Stromal cell of bone marrow (primary cell): Measurements from ENCODE around the gene CMA1.
A peak's percentile ranks its signal among the peaks of the same experiment; 100 is the strongest.
"Not testable (repeated sequence)": the region's sequence is repeated elsewhere in the genome, so short reads cannot be mapped to it uniquely, and the experiment has no call there.

Experiments used
- DNase-seq: peaks from one replicate; pipeline ENCODE4 v3.0.0-alpha.2; 2012; ENCODE audit warnings: low read depth

Gene CMA1, protein sequence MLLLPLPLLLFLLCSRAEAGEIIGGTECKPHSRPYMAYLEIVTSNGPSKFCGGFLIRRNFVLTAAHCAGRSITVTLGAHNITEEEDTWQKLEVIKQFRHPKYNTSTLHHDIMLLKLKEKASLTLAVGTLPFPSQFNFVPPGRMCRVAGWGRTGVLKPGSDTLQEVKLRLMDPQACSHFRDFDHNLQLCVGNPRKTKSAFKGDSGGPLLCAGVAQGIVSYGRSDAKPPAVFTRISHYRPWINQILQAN

DNA sequence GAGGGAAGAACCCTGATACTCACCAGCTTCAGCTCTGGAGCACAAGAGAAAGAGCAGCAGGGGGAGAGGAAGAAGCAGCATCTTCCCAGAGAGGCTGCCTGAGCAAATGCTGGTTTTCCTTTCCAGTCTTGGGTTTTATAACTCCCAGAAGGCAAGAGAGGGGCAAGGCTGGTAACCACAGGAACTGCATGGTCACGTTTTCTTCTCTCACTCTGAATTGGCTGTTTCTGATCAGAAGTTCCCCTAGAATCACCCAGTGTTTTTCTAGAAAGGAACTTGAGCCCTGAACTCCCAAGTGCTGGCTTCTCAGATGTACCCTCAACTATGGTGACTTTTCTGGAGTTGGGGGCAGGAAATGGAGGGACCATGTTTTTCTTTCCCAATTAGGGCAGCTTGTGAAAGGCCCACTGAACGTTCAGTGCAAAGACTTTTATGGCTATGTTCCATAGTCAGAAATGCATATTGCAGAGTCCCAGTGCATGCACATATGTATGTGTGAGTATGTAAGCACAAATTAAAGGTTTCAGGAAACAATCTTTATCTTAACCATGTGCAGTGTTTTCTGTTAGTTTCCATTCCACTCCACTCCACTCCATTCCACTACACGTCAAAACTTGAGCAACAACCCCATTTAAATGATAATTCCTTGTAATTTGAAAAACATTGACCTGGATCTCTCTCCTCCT lies at the start of gene CMA1:
Gene CMA1 (minus strand): TSS at position 111 of the 686 bp plus-strand sequence. CDS start 30 bp downstream, at position 81.
- DNase-seq: no peak

DNA sequence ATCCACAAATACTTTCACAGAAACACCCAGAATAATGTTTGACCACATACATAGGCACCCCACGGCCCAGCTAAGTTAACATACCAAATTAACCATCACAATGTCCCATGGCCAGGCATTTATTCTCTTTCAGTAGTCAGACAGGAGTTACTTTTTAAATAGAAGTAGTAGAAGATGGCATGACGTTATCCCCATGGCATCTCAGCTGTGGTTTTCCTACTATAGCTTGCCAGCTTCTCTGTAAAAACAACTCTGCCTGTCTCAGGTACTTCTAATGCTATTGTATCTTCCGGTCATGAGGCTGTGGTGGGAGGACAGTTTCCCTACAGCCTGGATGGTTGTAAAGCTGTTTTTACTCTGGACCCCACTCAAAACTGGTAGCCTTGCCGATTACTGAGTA lies 48.7 kb upstream of the CMA1 start:
- peak; percentile 3 for DNase-seq

DNA sequence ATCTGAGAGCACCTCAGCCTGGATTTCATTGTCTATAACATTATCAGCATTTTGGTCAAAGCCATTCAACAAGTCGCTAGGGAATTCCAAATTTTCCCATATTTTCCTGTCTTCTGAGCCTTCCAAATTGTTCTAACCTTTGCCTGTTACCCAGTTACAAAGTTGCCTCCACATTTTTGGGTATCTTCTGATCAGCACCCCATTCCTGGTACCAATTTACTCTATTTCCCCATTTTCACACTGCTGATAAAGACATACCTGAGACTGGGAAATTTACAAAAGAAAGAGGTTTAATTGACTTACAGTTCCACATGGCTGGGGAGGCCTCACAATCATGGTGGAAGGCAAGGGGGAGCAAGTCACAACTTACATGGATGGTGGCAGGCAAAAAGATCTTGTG lies 41.0 kb upstream of the CMA1 start:
- not testable (repeated sequence) for DNase-seq

DNA sequence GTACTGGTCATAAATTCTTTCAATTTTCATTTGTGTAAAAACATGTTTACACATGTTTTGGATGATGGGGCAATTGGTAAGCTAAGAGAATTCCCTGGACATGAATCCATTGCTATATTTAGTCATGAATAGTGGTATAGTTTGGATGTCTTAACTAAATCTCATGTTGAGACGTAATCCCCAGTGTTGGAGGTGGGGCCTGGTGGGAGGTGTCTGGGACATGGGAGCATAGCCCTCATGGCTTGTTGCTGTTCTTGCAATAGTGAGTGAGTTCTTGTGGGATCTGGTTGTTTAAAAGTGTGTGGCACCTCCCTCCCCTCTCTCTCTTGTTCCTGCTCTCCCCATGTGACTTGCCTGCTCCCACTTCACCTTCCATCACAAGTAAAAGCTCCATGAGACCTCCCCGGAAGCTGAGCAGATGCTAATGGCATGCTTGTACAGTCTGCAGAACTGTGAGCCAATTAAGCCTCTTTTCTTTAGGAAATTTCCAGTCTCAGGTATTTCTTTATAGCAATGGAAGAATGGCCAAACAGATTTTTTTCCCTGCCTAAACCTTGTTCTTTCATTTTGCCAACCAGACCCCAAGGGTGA lies 34.4 kb upstream of the CMA1 start:
- no peak for DNase-seq

DNA sequence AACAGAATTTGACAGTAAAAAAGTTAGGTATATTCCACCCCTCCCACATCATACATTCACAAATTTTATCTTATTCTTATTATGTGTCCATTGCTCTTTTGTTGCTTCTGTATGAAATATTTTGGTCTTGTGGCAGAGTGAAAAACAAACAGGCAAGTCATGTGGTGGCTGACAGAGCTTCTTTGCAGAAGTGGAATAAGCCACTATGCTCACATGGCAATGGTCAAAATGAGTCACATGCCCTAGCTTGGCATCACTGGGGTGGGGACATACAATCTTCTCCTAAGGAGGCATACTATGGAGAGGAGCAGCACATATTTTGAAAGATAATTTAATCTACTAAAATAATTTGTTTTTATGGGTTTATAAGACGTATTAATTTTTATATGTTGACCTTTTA lies 27.7 kb upstream of the CMA1 start:
- DNase-seq: no peak

DNA sequence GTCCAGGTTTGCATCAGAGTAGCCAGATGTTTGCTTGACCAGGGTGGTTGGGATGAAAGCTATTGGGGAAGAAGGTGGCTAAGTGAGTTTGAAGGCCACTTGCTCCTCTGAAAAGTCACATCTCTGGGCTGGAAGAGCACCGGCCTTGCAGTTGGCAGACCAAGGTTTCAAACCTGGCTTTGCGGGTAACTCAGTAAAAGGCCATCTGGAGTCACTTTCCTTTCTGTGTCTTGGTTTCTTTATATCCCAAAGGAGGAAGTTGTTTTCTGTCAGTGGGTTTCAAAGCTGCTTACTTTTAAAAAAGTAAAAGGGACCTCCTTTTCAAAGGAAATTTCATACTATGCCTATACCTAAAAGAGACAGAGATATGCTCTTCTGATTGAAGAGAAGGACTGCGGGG lies 26.2 kb upstream of the CMA1 start:
- no peak for DNase-seq

DNA sequence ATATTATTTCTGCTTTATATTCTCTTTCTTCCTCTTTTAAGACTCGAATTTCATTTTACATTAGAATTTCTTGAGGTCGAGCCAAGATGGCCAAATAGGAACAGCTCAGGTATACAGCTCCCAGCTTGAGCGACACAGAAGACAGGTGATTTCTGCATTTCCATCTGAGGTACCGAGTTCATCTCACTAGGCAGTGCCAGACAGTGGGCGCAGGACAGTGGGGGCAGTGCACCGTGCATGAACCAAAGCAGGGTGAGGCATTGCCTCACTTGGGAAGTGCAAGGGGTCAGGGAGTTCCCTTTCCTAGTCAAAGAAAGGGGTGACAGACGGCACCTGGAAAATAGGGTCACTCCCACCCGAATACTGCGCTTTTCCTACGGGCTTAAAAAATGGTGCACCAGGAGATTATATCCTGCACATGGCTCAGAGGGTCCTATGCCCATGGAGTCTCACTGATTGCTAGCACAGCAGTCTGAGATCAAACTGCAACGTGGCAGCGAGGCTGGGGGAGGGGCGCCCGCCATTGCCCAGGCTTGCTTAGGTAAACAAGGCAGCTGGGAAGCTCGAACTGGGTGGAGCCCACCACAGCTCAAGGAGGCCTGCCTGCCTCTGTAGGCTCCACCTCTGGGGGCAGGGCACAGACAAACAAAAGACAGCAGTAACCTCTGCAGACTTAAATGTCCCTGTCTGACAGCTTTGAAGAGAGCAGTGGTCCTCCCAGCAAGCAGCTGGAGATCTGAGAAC lies 18.0 kb upstream of the CMA1 start:
- DNase-seq: not testable (repeated sequence)

DNA sequence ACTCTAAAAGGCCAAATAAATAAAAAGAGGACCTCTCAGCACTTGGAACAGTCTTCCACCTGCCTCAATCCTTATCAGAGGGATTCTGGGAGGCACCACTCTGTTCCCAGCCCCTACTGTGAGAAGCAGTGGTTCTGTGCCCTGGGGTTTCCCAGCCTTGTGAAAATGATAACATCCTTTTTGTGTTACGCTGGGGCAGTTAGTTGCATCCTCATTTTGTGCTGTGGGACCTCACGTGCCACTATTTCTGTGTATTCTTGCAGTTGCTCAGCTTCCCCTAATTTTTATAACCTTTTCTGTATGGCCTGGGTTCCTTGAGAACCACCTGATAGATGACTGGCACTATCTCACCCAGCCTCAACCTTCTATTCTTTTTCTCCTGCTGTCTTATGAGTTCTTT lies 10.8 kb upstream of the CMA1 start:
- DNase-seq: no peak

DNA sequence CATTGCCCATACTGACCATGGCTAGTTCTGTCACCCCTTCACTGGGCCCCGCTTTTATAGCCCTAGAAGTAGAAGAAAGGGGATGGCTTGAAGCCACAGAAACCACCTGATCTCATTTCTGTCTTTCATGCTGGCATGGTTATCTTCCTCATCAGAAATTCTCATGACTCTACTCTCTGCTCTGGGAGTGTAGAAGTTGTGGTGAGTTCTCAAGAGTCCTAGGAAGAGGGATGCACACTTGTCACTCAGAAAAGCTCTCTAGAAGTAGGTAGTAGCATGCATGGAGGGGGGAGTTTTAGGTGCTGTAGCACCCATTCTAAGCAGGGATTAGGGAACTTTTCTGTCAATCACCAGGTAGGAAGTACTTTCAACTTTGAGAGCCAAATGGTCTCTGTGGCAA lies 6.1 kb upstream of the CMA1 start:
- DNase-seq: no peak

DNA sequence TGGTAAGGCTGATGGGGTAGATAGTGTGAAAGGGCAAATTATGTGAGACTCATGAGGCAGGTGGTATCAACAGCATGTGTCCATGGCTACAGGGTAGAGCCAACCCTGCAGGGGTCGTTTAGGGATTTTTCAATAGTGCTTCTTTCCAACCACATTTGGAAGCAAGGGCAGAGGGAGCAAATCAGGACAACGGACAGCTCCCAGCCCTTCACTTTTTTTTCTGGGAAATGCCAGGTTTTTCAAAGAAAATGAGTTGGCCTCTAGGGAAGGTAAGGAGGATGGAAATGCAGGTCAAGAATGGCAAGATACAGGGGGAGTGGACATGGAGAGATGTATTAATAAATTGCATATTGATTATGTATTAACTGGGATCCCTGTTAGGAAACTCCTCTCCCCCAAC lies 4.9 kb upstream of the CMA1 start:
- DNase-seq: no peak

DNA sequence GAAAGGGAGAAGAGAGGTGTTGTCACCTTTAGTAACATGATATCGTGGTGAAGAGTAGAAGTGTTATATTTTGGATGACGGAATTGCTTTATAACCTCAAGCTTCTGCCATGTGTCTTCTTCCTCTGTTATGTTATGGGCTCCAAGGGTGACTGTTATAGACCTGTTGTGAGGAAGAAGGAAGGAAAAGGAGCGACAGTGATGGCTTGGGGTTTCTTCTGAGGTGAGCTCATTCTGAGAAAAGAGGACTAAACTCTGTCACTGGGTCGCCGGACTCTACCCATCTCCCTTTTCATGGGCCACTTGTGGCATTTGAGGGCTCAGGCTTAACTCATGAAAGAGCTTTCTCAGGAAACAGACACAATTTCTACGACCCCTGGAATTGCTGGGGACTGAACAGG lies 1.6 kb downstream of the CMA1 start:
- no peak for DNase-seq

DNA sequence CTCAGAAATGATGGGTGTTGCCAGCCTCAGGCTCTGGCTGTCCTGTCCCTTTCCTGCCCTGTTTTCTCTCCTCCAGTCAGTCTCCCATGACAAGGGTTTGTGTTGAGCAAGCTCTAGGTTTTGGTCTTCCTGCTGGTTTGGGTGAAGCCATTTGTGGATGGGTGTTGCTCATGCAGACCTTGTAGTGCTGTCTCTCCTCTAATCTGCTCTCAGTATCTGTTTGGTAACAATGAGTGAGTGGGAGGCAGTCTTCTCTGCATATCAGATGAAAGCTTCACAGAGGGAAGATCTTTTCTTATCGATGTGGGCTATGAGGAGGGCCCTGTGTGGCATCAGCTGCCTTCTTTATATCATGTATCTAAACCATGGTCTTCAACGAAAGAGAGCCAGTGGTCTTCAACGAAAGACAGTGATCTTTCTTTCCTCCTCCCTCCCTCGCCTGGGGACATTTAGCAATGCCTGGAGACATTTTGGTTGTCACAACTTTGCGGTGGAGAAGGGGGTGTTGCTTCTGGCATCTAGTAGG lies 3.6 kb downstream of the CMA1 start:
- DNase-seq: no peak

DNA sequence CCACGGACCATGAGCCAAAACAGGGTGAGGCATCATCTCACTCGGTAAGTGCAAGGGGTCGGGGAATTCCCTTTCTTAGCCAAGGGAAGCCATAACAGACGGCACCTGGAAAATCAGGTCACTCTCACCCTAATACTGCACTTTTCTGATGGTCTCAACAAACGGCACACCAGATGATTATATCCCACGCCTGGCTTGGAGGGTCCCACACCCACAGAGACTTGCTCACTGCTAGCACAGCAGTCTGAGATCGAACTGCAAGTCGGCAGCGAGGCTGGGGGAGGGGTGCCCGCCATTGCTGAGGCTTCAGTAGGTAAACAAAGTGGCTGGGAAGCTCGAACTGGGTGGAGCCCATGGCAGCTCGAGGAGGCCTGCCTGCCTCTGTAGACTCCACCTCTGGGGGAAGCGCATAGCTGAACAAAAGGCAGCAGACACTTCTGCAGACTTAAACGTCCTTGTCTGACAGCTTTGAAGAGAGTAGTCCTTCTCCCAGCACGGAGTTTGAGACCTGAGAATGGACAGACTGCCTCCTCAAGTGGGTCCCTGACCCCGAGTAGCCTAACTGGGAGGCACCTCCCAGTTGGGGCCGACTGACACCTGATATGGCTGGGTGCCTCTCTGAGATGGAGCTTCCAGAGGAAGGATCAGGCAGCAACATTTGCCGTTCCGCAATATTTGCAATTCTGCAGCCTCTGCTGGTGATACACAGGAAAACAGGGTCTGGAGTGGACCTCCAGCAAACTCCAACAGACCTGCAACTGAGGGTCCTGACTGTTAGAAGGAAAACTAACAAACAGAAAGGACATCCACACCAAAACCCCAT lies 16.3 kb downstream of the CMA1 start:
- not testable (repeated sequence) for DNase-seq

DNA sequence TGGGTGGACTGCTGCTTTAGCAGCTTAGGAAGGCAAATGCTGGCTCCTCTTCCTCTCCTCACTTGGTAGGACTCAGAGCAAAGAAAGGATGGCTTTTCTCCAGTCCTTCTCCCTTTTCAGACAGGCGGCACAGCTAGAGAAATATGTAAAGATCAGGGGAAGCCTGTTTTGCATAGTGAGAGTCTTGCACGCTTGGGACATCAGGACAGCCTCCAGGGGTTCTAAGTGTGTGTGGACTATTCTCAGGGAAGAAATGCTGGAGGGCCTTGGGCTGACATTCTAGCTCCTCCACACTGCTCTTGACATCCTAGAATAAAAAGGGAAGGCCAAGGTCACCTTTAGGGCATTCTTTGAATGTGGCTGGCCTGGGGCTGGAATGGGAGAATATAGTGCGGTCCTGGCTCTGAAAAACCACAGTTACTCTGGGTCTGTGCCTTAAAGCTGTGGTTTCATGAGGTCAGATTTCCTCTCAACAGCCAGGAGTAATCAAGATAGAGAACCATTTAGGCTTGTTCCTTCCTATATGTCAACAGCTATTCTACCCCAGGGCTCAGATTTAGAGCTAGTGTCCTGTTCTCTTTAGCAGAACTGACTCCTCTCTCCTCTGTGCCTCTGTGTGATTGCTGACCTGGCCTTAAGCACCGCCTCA lies 24.3 kb downstream of the CMA1 start:
- DNase-seq: no peak

DNA sequence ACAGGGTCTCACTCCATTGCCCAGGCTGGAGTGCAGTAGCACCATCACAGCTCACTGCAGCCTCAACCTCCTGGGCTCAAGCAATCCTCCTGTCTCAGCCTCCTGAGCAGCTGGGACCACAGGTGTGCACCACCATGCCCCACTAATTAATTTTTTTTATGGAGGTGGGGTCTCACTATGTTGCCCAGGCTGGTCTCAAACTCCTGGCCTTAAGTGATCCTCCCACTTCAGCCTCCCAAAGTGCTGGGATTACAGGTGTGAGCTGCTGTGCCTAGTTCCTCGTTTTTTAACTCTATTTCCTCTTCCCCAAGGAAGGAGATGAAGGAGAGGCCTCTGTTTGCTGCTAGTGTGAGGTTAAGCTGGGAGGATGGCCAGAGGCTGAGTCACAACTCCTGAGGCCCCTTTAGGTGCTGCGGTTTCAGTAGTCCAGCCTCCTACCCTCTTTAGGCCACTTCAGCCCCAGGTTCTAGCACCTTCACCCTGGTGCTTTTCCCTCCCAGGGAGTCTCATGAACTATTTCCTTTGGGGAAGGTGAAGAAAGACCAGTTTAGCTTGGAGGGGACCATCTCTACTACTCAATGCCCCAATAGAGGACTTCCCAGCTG lies 25.3 kb downstream of the CMA1 start:
- DNase-seq: not testable (repeated sequence)

DNA sequence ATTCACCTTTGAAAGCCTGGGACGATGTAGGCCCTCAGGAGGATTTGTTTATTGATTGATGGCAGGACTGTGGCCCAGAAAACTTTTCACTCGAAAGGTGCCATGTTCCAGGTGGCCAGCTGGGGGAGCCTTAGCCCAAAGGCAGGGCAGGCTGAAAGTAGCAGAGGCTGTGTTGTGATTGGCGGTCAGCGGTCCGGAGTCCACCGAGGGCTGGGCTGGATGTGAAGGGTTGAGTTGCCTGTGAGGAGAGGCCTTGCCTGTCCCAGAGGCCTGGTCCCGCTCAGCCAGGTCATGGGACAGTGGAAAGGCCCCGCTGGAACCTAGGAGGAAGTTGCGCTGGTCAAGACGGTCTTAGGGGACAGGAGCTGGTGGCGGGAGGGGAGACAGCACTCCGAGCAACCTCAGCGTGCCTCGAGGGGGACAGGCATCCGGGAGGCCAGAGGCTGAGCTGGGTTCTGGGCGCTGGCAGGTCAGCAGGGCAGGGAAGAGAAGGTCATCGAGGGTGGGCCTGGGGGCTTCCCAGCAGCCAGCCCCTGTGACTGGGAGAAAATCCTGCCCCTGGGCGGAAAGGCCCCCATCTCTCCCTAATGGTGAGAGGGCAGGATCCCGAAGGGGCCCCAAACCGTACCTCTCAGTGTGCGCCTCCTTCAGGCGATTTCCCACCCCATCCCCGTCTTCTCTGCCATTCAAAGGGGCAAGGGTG lies 26.3 kb downstream of the CMA1 start:
- DNase-seq: no peak

DNA sequence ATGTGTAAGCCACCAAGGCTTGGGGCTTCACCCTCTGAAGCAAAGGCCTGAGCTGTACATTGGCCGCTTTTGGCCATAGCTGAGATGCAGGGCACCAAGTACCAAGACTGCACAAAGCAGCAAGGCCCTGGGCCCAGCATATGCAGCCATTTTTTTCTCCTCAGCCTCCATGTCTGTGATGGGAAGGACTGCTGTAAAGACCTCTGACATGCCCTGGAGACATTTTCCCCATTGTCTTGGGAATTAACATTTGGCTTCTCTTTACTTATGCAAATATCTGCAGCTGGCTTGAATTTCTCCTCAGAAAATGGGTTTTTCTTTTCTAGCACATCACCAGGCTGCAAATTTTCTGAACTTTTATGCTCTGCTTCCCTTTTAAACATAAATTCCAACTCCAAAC lies 28.1 kb downstream of the CMA1 start:
- DNase-seq: not testable (repeated sequence)

DNA sequence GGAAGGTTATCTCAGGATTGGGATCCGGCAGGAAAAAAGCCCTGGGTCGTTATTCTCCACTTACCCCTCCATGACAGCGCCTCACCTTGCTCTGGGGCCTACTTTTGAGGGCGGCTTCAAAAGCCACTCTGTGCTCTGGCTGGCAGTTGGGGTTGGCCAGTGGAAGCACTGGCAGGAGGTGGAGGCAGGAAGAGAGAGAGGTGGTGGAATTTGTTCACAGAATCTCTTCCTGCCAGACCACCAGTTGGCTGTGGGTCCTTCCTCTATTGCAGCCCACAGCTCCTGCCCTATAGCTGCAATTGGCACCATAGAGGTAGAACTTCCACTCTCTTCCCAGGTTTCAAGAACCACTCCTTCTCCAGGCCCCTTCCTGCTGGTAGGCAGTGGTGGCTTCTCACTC lies 32.8 kb downstream of the CMA1 start:
- no peak for DNase-seq

DNA sequence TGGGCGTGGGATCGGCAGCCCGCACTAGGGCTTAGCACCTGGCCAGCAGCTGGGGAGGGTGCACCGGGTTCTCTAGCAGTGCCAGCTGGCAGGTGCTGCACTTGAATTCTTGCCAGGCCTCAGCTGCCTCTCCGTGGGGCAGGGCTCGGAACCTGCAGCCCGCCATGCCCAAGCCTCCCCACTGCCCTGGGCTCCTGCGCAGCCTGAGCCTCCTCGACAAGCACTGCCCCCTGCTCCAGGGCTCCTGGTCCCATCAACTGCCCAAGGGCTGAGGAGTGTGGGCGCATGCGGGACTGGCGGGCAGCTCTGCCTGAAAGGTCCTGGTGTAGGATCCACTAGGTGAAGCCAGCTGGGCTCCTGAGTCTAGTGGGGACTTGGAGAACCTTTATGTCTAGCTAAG lies 34.9 kb downstream of the CMA1 start:
- no peak for DNase-seq

DNA sequence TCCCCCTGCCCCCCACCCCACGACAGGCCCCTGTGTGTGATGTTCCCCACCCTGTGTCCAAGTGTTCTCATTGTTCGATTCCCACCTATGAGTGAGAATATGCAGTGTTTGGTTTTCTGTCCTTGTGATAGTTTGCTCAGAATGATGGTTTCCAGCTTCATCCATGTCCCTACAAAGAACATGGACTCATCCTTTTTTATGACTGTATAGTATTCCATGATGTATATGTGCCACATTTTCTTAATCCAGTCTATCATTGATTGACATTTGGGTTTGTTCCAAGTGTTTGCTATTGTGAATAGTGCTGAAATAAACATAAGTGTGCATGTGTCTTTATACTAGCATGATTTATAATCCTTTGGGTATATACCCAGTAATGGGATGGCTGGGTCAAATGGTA lies 37.6 kb downstream of the CMA1 start:
- not testable (repeated sequence) for DNase-seq
